ENCODE results near the gene RNASE2.
"Not testable (repeated sequence)": the region's sequence is repeated elsewhere in the genome, so short reads cannot be mapped to it uniquely, and the experiment has no call there.

RNASE2 gene

DNA sequence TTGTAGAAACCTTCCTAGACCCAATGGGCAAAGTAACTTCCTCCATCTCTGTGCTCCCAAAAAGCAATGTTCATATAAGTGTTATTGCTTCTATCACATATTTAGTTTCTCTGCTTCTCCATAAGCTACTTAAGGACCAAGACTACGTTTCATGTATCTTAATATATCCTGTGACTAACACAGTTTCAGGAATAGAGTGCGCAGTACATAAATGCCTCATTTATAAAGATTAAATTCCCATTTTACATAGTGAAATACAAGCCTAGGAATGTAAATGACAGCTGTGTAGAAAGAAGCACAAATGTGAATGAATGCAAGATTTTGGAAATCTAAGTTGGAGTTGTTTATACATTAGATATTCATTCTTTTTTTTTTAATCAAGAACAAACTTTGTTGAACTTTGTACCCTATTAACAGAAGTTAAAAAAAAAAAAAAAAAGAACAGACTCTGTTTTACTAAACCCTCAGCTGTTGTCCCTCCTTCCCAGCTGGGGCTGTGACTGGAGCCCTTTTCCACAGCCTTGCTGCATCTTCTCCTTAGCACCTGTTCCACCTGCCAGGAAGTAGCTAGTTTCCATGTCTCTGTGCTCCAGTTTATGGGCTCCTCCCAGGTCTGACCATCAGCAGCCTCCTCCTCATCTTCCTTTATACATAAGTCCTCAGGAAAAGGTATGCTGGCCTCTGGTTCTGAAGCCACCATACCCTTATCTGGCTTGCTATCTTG is 27.5 kb downstream of the RNASE2 start:
- no peak for DNase-seq

GRCh38 chr14:20985650-20986049 is 30.4 kb downstream of the RNASE2 start:
- not testable (repeated sequence) for DNase-seq

DNA sequence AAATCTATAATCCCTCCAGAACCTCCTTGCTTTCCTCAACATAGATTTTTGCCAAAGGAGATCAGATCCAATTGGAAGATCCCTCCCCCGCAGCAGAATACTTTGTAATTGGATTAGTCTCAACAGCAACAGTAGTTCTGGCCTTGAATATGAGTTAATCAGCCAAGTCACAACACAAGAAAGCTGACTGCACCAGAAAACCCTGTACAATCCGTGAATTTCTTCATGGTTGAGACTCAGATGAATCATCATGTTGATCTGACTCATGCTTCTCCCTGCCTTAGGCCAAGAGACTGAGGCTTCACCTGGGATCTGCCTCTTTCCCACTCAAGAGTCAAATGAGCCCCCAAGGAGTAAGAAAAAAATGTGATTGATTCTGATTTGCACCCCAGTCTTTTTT is 31.5 kb downstream of the RNASE2 start:
- peak; percentile 33 to 77 for DNase-seq

GRCh38 chr14:20988717-20989470 is 33.6 kb downstream of the RNASE2 start:
- DNase-seq: no peak

DNA sequence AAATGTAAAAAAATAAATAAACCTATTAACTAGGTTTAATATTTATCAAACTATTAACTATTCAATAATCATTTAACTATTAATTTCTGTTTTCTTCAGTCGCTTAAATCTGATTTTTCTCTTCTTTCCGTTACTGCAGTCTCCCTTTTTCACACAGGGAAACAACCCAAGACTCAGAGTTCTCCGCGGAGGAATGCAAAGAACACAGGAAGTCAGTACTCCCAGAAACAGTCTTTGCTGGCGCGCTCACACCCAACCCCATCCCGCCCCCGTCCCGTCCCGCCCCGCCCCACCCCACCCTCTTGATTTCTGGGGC is 34.1 kb downstream of the RNASE2 start:
- no peak for DNase-seq

- DNase-seq: peak; percentile 97 to 98
Observed at GRCh38 chr14:20989787-20990600, 34.7 kb downstream of the RNASE2 start, which contains the start of gene METTL17. Gene METTL17 (plus strand): TSS chr14:20989980. CDS start chr14:20990003, 23 bp downstream.

- no peak for DNase-seq
Observed at GRCh38 chr14:20996521-20996920, 41.2 kb downstream of the RNASE2 start.

DNA sequence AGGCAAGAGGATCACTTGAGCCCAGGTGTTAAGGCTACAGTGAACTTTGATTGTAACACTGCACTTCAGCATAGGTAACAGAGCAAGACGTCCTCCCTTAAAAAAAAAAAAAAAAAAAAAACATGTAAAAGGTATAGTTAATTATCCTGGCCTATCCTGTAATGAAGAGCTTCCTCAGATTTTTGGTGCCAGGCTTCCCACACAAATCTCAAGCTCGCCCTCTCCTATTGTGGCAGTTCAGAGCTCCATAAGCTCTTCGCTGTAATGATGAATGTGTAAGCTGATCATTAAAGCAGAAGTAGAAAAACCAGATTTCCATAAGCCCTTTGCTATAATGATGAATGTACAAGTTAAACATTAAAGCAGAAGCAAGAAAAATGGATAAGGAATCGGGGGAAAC is 41.8 kb downstream of the RNASE2 start:
- no peak for DNase-seq

- DNase-seq: no peak
Observed at GRCh38 chr14:20997564-20997963, 42.3 kb downstream of the RNASE2 start.

- DNase-seq: no peak
Observed at GRCh38 chr14:20998139-20998538, 42.9 kb downstream of the RNASE2 start.

DNA sequence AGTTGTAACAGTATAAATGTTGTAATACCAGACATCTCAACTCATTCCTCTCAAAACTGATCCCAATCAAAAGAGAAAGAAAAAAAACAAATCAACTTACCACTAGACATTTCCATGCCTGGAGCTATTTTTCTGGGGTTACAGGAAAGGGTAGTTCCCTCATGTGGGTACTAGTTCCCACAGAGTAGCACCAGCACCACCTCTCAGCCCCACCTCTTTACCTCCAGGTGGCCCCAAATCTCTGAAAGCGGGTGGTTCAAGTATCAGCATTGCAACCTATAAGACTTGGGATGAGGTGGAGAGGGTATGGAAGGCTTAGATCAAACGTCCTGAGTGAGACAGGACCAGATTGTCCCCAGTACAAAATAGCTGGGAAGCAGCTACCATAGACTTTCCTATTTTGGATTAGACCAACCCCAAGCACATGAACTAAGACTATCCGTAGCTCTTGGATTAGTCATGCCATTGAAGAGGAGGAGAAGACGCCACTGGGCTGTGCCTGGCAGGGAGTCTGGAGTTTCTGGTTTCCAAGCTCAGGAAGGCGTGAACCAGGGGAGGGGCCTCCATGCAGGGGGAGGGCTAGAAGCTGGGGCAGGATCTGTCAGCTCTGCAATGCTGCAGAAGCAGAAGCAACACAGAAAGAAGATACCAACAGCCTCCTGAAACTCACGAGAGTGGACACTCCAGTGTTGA is 43.5 kb downstream of the RNASE2 start, which contains the start of gene SLC39A2:
SLC39A2 (plus strand) TSS at position 620 of the 693 bp plus-strand sequence. CDS start 154 bp downstream, outside the sequence.
- no peak for DNase-seq

DNA sequence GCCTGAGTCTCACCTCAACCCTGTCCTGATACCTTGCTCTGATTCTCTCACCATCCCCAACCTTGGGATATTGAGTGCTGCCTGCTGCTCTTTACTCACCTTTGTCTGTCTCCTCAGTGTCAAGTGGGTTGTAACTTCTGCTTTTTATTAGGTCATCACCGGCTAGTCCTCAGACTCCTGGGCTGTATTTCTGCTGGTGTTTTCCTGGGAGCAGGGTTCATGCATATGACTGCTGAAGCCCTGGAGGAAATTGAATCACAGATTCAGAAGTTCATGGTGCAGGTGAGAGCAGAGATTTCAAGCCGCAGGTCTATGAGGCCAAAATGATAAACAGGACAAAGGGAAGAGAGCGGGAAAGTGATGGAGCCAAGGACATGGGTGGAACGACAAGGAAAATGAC is 44.3 kb downstream of the RNASE2 start:
- DNase-seq: no peak

DNA sequence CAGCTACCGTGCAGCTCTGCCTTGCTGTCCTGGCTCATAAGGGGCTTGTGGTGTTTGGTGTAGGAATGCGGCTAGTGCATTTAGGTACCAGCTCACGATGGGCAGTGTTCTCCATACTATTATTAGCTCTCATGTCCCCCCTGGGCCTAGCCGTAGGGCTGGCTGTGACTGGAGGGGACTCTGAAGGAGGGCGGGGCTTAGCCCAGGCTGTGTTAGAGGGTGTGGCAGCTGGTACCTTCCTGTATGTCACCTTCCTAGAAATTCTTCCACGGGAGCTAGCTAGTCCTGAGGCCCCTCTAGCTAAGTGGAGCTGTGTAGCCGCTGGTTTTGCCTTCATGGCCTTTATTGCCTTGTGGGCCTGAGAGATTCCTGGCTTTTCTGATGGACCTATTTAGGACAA is 45.9 kb downstream of the RNASE2 start:
- DNase-seq: no peak

GRCh38 chr14:21003788-21004346 is 48.6 kb downstream of the RNASE2 start:
- DNase-seq: no peak

Data from SW 1271 (cell line).